ENCODE results near the gene SYNGR1. TPM values are rescaled to one million over a fixed set of nuclear protein-coding genes. Genes with fewer than 3 reads are reported as not detected.

Gene SYNGR1
- polyA plus RNA-seq, 3 donors = 18.0 to 54.9 (median 39.6) TPM

- Mint-ChIP-seq H3K4me3 (no peak overlapping the region), H3K36me3 (peaks cover 14 to 21% of the 10 kb centered on the region in 2 donors), H3K27me3 (ENCODE audit: low read depth in 3 of 3) (peaks cover 0 to 3% (median 0%) of the 10 kb centered on the region in 3 donors), H3K4me1 (peaks cover 36% of the 10 kb centered on the region), H3K9me3 (no peaks in the 10 kb centered on the region), H3K27ac (no peak overlapping the region)
- no peak overlapping the region for H3K4me3 ChIP-seq (replicated peaks in 1 of 3; ENCODE audit: low read depth in 2 of 3, low read length in 3 of 3)
- H3K4me2 ChIP-seq (replicated peaks; ENCODE audit: extremely low read depth, low read length, poor library complexity, severe bottlenecking) = no peak overlapping the region
- H3K27me3 ChIP-seq (ENCODE audit: control insufficient read depth in 2 of 2, insufficient read depth in 2 of 2, low read length in 2 of 2) = no peaks in the 10 kb centered on the region
- H3K9me3 ChIP-seq (replicated peaks in 1 of 2; ENCODE audit: control insufficient read depth in 1 of 2, insufficient read depth in 1 of 2, low read length in 2 of 2) = no peaks in the 10 kb centered on the region
- H2AFZ ChIP-seq (ENCODE audit: insufficient read depth, low read depth, low read length, poor library complexity, severe bottlenecking) = no peak overlapping the region
- no peak overlapping the region for H3K9ac ChIP-seq (ENCODE audit: insufficient read depth, low read length, poor library complexity, severe bottlenecking)
- intact Hi-C loops (cut with micrococcal nuclease) = no loop called here
- H3K27ac ChIP-seq (ENCODE audit: low read depth in 1 of 2, low read length in 2 of 2) = no peak overlapping the region
- DNase-seq = no peak
- no peak for TF ChIP-seq CTCF (IDR thresholded peaks at IDR 0.05)
- H4K20me1 ChIP-seq (ENCODE audit: insufficient read depth, low read length) = no peaks in the 10 kb centered on the region
- H3K36me3 ChIP-seq (replicated peaks in 1 of 2; ENCODE audit: control insufficient read depth in 1 of 2, insufficient read depth in 2 of 2, low read length in 2 of 2) = peaks cover 0 to 7% of the 10 kb centered on the region in 2 donors
- peaks cover 5% of the 10 kb centered on the region for H3K79me2 ChIP-seq (ENCODE audit: insufficient read depth, low read length)
- peaks cover 8 to 10% of the 10 kb centered on the region in 2 donors for H3K4me1 ChIP-seq (ENCODE audit: control insufficient read depth in 1 of 2, insufficient read depth in 2 of 2, low read length in 2 of 2)
- WGBS (ENCODE audit: insufficient coverage) = 100% methylated on average over 1 of the region's 11 CpGs
These were observed 12.5 kb downstream of the SYNGR1 start for GRCh38 chr22:39362271-39362670.

- Histone ChIP-seq H3K27me3 (ENCODE audit: control insufficient read depth in 2 of 2, insufficient read depth in 2 of 2, low read length in 2 of 2) (no peaks in the 10 kb centered on the region), H3K4me3 (replicated peaks in 1 of 3; ENCODE audit: low read depth in 2 of 3, low read length in 3 of 3) (no peak overlapping the region), H3K4me2 (replicated peaks; ENCODE audit: extremely low read depth, low read length, poor library complexity, severe bottlenecking) (no peak overlapping the region), H4K20me1 (ENCODE audit: insufficient read depth, low read length) (no peaks in the 10 kb centered on the region), H3K36me3 (replicated peaks in 1 of 2; ENCODE audit: control insufficient read depth in 1 of 2, insufficient read depth in 2 of 2, low read length in 2 of 2) (peaks cover 0 to 7% of the 10 kb centered on the region in 2 donors), H3K79me2 (ENCODE audit: insufficient read depth, low read length) (peaks cover 7% of the 10 kb centered on the region), H3K4me1 (ENCODE audit: control insufficient read depth in 1 of 2, insufficient read depth in 2 of 2, low read length in 2 of 2) (peaks cover 12 to 13% of the 10 kb centered on the region in 2 donors), H2AFZ (ENCODE audit: insufficient read depth, low read depth, low read length, poor library complexity, severe bottlenecking) (no peak overlapping the region), H3K27ac (ENCODE audit: low read depth in 1 of 2, low read length in 2 of 2) (no peak overlapping the region), H3K9ac (ENCODE audit: insufficient read depth, low read length, poor library complexity, severe bottlenecking) (no peak overlapping the region), H3K9me3 (replicated peaks in 1 of 2; ENCODE audit: control insufficient read depth in 1 of 2, insufficient read depth in 1 of 2, low read length in 2 of 2) (no peaks in the 10 kb centered on the region)
- intact Hi-C loops (cut with micrococcal nuclease) = no loop called here
- Mint-ChIP-seq H3K27me3 (ENCODE audit: low read depth in 3 of 3) (peaks cover 0 to 3% (median 0%) of the 10 kb centered on the region in 3 donors), H3K4me3 (no peak overlapping the region), H3K4me1 (peaks cover 39% of the 10 kb centered on the region), H3K9me3 (no peaks in the 10 kb centered on the region), H3K36me3 (peaks cover 16 to 24% of the 10 kb centered on the region in 2 donors), H3K27ac (peak overlapping the region in 1 of 7 donors; percentile 3)
- TF ChIP-seq CTCF (IDR thresholded peaks at IDR 0.05) = no peak
- DNase-seq = no peak
- WGBS (ENCODE audit: insufficient coverage) = 87% methylated on average over 4 of the region's 4 CpGs
These were observed 13.1 kb downstream of the SYNGR1 start for GRCh38 chr22:39362932-39363331.

All from CD14-positive monocyte (primary cell).